Erythroblast (primary cell): Measurements from ENCODE around the gene ACTA2.

Source experiments
- GATA1 ChIP-seq: IDR thresholded peaks from 2 replicates; pipeline ENCODE4 v1.6.1; 2011; ENCODE audit warnings: low read depth, mild to moderate bottlenecking, control low read depth, low read length, moderate library complexity
- POLR2A ChIP-seq: IDR thresholded peaks from 2 replicates; pipeline ENCODE4 v1.6.1; 2011; ENCODE audit warnings: mild to moderate bottlenecking, low read length

DNA sequence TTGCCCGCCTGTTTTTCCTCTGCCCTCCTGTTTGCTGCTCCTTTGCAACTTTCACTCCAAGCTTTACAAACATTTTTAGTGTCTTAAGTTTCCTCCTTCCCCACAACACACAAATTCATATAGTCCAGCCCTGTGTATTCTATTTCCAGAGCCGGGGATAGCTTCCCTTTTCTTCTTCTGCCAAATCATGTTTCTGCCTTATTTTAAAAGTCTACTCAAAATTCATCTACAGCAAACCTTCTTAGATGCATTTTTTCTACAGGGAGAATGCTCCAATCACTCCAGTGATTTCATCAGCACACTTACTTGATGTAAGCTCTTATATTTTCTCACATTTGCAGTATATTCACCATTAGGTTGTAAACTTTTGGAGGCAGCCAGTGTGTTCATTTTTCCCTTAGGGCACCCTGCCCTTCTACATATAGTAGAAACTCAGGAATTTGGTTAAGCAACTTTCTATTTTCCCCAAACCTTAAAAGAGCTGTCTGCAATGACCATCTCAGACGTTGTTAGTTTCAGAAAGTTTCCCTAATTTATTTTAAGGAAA lies 12.4 kb upstream of the ACTA2 start:
- no peak for TF ChIP-seq POLR2A
- no peak for TF ChIP-seq GATA1
